ENCODE results near the gene KRT79. TPM values are rescaled to one million over a fixed set of nuclear protein-coding genes. Genes with fewer than 3 reads are reported as not detected.

Gene KRT79
- polyA plus RNA-seq, 1 of the 3 experiments (the other 2 are of a cell fraction): not detected

- WGBS (ENCODE audit: low lambda C conversion rate): 52% methylated on average over 10 of the region's 11 CpGs
- H3K4me2 ChIP-seq: no peak overlapping the region
- H3K4me3 ChIP-seq (ENCODE audit: low read depth in 2 of 2, low read length in 1 of 2): no peak overlapping the region
- H3K36me3 ChIP-seq (replicated peaks in 1 of 2; ENCODE audit: control insufficient read depth in 1 of 2, insufficient read depth in 2 of 2, low read length in 1 of 2): no peaks in the 10 kb centered on the region
- POLR2A ChIA-PET: no interaction called here
- no peak overlapping the region for H2AFZ ChIP-seq (ENCODE audit: low read depth)
- H3K27me3 ChIP-seq (ENCODE audit: insufficient read depth): peaks cover 20% of the 10 kb centered on the region; the same call in 1 of the 2 replicates
- H3K9me3 ChIP-seq: no peaks in the 10 kb centered on the region
- H3K9ac ChIP-seq: no peak overlapping the region
- no peaks in the 10 kb centered on the region for H4K20me1 ChIP-seq (ENCODE audit: insufficient read depth)
- CTCF ChIA-PET: interaction anchor here (2.5 kb wide), 1 partner anchor 192 kb away, joined by 6 read pairs; no protein-coding TSS in a partner anchor
- H3K9me2 ChIP-seq: no peaks in the 10 kb centered on the region
- TF ChIP-seq MEF2A (IDR thresholded peaks at IDR 0.05; ENCODE audit: borderline replicate concordance, low read depth): no peak
- no peak for TF ChIP-seq GATA2 (CRISPR knock-in tag; IDR thresholded peaks at IDR 0.05)
- TF ChIP-seq, protein P1, sequence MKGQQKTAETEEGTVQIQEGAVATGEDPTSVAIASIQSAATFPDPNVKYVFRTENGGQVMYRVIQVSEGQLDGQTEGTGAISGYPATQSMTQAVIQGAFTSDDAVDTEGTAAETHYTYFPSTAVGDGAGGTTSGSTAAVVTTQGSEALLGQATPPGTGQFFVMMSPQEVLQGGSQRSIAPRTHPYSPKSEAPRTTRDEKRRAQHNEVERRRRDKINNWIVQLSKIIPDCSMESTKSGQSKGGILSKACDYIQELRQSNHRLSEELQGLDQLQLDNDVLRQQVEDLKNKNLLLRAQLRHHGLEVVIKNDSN (IDR thresholded peaks at IDR 0.05; ENCODE audit: borderline replicate concordance, low read depth): no peak
- no peak for TF ChIP-seq IRF3 (IDR thresholded peaks at IDR 0.05; ENCODE audit: low read depth, low read length)
- no peak for TF ChIP-seq EP300 (IDR thresholded peaks at IDR 0.05; ENCODE audit: borderline replicate concordance in 1 of 2, low read depth in 1 of 2, low read length in 1 of 2)
- no peak for TF ChIP-seq SIN3A (IDR thresholded peaks at IDR 0.05; ENCODE audit: borderline replicate concordance, low read depth, low read length)
- TF ChIP-seq TAF1 (IDR thresholded peaks at IDR 0.05; ENCODE audit: borderline replicate concordance, low read depth, low read length): no peak
- TF ChIP-seq, protein P2, sequence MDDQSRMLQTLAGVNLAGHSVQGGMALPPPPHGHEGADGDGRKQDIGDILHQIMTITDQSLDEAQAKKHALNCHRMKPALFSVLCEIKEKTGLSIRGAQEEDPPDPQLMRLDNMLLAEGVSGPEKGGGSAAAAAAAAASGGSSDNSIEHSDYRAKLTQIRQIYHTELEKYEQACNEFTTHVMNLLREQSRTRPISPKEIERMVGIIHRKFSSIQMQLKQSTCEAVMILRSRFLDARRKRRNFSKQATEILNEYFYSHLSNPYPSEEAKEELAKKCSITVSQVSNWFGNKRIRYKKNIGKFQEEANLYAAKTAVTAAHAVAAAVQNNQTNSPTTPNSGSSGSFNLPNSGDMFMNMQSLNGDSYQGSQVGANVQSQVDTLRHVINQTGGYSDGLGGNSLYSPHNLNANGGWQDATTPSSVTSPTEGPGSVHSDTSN (IDR thresholded peaks at IDR 0.05): no peak
- no peak for TF ChIP-seq FOXM1 (IDR thresholded peaks at IDR 0.05; ENCODE audit: low read depth)
- no peaks in the 10 kb centered on the region for H3K79me2 ChIP-seq (ENCODE audit: insufficient read depth)
- no peaks in the 10 kb centered on the region for H3F3A ChIP-seq (replicated peaks; ENCODE audit: insufficient read depth)
- DNase-seq: no peak
- no peaks in the 10 kb centered on the region for H3K4me1 ChIP-seq (ENCODE audit: control insufficient read depth in 1 of 2, insufficient read depth in 2 of 2, low read depth in 1 of 2, low read length in 1 of 2)
- no peak overlapping the region for H3K27ac ChIP-seq (ENCODE audit: low read depth in 2 of 2, low read length in 1 of 2)
Observed at GRCh38 chr12:52788876-52789636, 45.1 kb downstream of the KRT79 start.

- H3K27ac ChIP-seq (ENCODE audit: low read depth in 2 of 2, low read length in 1 of 2): no peak overlapping the region
- H3K9ac ChIP-seq: no peak overlapping the region
- H4K20me1 ChIP-seq (ENCODE audit: insufficient read depth): no peaks in the 10 kb centered on the region
- H2AFZ ChIP-seq (ENCODE audit: low read depth): no peak overlapping the region
- no peak for DNase-seq
- H3K9me3 ChIP-seq: no peaks in the 10 kb centered on the region
- CTCF ChIA-PET: no interaction called here
- H3K27me3 ChIP-seq (ENCODE audit: insufficient read depth): peaks cover 21% of the 10 kb centered on the region; the same call in 1 of the 2 replicates
- WGBS (ENCODE audit: low lambda C conversion rate): 3% methylated on average over 4 of the region's 6 CpGs
- no peak overlapping the region for H3K4me2 ChIP-seq
- no peaks in the 10 kb centered on the region for H3K9me2 ChIP-seq
- H3K79me2 ChIP-seq (ENCODE audit: insufficient read depth): no peaks in the 10 kb centered on the region
- H3F3A ChIP-seq (replicated peaks; ENCODE audit: insufficient read depth): no peaks in the 10 kb centered on the region
- POLR2A ChIA-PET: no interaction called here
- no peak overlapping the region for H3K4me3 ChIP-seq (ENCODE audit: low read depth in 2 of 2, low read length in 1 of 2)
- no peaks in the 10 kb centered on the region for H3K36me3 ChIP-seq (replicated peaks in 1 of 2; ENCODE audit: control insufficient read depth in 1 of 2, insufficient read depth in 2 of 2, low read length in 1 of 2)
- no peaks in the 10 kb centered on the region for H3K4me1 ChIP-seq (ENCODE audit: control insufficient read depth in 1 of 2, insufficient read depth in 2 of 2, low read depth in 1 of 2, low read length in 1 of 2)
- TF ChIP-seq, protein P2 (IDR thresholded peaks at IDR 0.05): no peak
- TF ChIP-seq NFIC (IDR thresholded peaks at IDR 0.05; ENCODE audit: borderline replicate concordance) (no peak), RFX5 (IDR thresholded peaks at IDR 0.05; ENCODE audit: low read length) (no peak), FOXM1 (IDR thresholded peaks at IDR 0.05; ENCODE audit: low read depth) (no peak), FOXJ3 (CRISPR knock-in tag; IDR thresholded peaks at IDR 0.05) (no peak), IRF3 (IDR thresholded peaks at IDR 0.05; ENCODE audit: low read depth, low read length) (no peak)
- TF ChIP-seq, protein P3, sequence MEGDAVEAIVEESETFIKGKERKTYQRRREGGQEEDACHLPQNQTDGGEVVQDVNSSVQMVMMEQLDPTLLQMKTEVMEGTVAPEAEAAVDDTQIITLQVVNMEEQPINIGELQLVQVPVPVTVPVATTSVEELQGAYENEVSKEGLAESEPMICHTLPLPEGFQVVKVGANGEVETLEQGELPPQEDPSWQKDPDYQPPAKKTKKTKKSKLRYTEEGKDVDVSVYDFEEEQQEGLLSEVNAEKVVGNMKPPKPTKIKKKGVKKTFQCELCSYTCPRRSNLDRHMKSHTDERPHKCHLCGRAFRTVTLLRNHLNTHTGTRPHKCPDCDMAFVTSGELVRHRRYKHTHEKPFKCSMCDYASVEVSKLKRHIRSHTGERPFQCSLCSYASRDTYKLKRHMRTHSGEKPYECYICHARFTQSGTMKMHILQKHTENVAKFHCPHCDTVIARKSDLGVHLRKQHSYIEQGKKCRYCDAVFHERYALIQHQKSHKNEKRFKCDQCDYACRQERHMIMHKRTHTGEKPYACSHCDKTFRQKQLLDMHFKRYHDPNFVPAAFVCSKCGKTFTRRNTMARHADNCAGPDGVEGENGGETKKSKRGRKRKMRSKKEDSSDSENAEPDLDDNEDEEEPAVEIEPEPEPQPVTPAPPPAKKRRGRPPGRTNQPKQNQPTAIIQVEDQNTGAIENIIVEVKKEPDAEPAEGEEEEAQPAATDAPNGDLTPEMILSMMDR (IDR thresholded peaks at IDR 0.05): no peak
Observed at GRCh38 chr12:52788192-52788875, 45.8 kb downstream of the KRT79 start.

All from SK-N-SH (cell line).